Neural progenitor cell (in vitro differentiated cells): ENCODE data around the gene DLK1.

ENCODE experiments used
- EZH2phosphoT487 ChIP-seq: fragments of 200-600 bp; sonication (generic); IDR thresholded peaks from 2 replicates; pipeline ENCODE4 v1.6.1; 2017; ENCODE audit warnings: antibody characterized with exemption
- TF ChIP-seq, protein P1 (sequence below): fragments of 200-600 bp; sonication (generic); IDR thresholded peaks from 2 replicates; pipeline ENCODE4 v1.5.1; 2017; ENCODE audit warnings: antibody characterized with exemption, mild to moderate bottlenecking

DNA sequence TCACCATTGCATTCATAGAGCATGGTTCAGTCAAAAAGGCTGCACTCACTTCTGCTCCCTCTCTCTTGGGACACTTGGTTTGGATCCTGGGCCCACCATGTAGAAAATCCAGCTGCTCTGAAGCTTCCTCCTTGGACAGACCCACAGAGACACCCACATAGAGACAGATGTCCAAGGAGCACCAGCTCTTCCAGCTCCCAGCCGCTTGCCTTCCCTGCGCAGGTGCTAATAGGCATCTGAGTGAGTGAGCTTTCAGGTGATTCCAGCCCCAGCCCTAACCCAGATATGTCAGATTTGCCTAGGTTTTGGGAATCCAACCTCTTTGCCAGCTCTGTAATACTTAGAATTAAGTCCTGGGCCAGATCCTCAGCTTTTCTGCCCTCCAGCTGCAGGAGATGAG is 38.6 kb downstream of the DLK1 start:
- TF ChIP-seq, protein P1, sequence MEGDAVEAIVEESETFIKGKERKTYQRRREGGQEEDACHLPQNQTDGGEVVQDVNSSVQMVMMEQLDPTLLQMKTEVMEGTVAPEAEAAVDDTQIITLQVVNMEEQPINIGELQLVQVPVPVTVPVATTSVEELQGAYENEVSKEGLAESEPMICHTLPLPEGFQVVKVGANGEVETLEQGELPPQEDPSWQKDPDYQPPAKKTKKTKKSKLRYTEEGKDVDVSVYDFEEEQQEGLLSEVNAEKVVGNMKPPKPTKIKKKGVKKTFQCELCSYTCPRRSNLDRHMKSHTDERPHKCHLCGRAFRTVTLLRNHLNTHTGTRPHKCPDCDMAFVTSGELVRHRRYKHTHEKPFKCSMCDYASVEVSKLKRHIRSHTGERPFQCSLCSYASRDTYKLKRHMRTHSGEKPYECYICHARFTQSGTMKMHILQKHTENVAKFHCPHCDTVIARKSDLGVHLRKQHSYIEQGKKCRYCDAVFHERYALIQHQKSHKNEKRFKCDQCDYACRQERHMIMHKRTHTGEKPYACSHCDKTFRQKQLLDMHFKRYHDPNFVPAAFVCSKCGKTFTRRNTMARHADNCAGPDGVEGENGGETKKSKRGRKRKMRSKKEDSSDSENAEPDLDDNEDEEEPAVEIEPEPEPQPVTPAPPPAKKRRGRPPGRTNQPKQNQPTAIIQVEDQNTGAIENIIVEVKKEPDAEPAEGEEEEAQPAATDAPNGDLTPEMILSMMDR, result no peak
- TF ChIP-seq EZH2phosphoT487, result no peak
